HG03457 (cell line): ENCODE measurements around the gene RGS17.
"Not testable (repeated sequence)": the region's sequence is repeated elsewhere in the genome, so short reads cannot be mapped to it uniquely, and the experiment has no call there.

Experiments used
- ATAC-seq: cut with Tn5 transposase; IDR thresholded peaks from one replicate; pipeline ENCODE4 v1.9.1; 2021; ENCODE audit warnings: moderate number of reproducible peaks; ENCODE audit not compliant: unreplicated experiment

Gene RGS17

DNA sequence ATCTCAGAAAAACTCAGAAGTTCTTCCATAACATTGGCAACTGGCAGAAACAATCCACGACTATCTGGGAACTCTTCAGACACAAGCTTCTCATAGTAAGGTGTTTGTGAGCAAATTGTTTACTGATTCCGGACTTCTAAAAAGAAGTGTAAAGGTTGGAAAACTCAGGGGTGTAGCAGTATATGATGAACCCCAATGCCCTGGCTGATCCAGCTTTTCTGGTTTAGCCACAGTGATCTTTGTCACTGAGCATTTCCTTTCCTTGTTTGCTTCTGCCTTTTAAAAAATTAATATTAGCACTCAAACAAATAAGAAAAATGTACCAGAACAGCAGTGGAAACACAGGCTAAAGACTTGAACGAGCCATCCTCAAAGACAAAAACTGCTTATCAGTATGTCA is 4.9 kb downstream of the RGS17 start:
- ATAC-seq, result no peak

DNA sequence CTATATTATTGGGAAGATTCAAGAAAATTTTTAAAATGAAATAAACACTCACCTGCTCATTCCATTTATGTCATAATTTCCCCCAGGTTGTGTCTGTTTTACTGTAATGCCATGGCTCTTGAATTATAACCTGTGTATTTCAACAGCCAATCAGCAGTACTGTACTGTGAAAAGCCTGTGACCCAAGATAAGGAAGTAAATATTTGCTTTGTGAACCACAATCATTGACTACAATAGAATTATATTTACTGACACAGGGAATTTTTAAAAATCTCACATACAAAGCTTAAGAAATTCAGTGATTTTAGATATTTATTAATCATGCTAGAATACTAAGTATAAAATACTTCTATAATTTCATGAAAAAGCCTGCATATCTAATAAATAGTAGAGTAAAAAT is 6.0 kb downstream of the RGS17 start:
- no peak for ATAC-seq

DNA sequence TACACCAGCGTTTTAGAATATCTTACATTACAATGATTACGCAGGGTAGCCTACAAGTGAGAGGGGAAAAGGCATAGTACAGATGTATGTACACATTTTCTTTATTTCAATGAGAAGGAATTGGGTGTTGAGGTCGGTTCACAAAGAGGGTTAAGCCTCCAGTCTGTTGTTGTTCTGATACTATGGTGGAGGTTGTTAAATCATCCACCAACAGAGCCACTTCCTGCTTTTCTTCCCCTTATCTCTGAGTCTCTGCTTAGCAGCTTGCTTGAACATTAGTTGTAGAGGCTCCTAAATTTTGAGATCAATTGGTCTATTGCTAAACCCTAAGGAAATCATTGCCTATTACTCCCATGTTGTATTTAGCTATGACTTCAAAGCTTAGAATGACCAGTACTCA is 7.3 kb downstream of the RGS17 start:
- ATAC-seq, result no peak

DNA sequence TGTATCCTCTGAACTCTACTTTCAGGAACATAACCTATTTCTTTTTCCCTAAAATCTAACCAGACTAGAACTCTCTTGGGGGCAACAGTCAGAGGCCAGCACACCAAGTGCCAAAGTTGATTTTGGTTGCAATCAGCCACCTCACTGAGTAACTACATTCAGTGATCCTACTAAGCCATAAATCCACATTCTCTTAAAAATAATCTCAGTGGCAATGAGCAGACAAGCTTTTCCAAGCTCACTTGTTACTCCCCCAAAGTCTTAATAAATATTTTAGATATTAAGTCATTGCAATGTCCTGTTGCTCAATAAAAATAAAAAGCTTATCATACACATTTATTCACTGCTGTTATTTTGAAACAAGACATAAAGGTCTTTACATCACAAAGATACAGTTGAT is 9.8 kb downstream of the RGS17 start:
- ATAC-seq, result no peak

DNA sequence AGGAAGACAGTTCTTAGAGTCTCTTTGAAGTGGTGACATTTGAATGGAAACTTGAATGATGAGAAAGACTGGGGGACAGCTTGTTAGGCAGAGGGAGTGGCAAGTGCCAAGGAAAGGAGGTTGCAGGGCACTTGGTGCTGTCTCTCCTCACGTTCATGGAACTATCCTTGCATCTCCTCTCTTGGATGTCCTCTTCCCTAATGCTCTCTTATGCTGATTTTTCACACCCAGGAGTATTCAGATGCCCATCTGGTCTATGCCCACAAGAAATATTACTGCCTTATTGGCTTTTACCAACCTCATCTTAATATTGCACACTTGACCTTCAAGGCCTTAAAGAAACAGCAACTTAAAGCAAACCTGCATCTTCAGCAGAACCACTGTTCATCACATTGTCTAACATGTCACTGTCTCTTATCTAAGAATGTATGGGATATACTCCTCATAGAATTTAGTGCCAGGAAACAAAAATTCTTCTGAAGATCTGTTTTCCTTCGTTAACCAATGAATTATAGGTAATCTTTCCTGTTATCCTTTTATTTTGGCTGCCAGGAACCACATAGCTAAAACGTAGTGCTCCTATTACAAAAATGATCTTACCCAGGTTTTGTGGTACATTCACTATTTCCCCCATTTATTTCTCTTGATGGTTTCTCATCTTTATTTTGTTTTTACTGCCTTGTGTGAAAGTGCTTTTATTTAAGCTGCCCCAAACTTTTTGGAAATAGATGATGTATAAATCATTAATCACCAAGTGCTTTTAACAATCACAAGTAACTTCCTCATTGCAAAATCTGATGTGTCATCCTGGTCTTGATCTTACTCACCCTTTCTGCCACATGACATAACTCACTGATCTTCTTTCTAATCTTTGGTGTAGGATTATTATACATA is 12.8 kb downstream of the RGS17 start:
- peak; percentile 99 for ATAC-seq

DNA sequence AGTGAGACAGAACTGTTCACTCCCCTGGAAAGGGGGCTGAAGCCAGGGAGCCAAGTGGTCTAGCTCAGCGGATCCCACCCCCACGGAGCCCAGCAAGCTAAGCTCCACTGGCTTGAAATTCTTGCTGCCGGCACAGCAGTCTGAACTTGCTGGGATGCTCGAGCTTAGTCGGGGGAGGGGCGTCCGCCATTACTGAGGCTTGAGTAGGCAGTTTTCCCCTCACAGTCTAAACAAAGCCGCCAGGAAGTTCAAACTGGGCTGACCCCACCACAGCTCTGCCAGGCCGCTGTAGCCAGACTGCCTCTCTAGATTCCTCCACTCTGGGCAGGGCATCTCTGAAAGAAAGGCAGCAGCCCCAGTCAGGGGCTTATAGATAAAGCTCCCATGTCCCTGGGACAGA is 20.0 kb downstream of the RGS17 start:
- ATAC-seq, result not testable (repeated sequence)

DNA sequence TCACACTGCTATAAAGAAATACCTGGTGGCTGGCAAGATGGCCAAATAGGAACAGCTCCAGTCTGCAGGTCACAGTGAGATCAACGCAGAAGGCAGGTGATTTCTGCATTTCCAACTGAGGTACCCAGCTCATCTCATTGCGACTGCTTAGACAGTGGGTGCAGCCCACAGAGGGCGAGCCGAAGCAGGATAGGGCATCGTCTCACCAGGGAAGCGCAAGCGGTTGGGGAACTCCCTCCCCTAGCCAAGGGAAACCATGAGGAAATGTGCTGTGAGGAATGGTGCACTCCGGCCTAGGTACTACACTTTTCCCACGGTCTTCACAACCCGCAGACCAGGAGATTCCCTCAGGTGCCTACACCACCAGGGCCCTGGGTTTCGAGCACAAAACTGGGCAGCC is 20.5 kb downstream of the RGS17 start:
- not testable (repeated sequence) for ATAC-seq

DNA sequence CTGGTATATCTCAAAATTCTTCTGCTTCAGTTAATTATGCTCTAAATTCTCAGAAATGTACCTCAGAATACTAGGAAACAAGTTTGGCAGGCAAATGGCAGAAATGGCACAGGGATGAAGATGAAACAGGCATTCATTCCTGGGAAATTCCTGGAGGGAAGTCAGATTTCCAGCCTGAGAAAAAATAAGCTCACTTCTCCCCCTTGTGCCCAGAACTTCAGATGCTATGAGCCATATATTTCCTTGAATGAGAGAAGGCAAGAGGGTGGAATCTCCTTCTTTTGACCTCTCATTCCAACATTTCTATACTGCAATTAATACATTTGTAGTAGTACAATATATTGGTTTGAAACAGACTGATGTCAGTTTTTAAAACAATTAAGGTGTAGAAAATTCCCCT is 22.8 kb downstream of the RGS17 start:
- no peak for ATAC-seq

DNA sequence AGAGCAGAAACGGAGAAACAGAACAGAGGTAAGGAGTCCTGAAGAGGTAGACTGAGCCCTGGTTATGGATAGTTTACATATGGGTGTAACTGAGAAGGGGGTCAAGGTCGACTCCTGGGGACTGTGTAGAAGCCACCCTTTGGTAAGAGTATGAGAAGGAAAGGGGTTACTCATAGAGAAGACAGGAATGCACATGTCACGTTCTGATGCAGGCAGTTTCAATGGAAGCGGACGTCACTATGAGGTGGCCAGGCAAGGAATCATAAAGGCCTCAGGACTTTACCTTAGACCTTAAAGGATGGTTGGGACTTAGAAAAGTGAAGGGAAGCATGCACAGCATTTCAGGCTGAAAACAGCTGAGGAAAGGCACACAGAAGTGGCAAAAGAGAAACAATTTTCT is 25.1 kb downstream of the RGS17 start:
- no peak for ATAC-seq

DNA sequence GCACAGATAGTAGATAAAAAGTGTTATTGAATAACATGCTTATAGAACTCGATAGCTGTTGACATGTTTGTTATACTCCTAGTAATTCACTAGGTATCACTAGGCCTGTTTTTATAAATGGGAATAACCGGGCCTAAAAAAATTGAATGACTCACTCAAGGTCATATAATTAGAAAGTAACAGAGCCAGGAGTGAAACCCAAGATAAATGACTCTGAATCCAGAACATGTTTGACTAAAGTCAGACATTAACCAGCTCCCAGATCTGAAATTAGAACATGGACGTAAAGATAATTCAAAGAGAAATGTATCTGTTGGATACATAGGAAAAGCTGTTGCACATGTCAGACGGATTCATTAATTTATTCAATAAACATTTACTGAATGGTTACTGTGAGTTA is 26.9 kb downstream of the RGS17 start:
- ATAC-seq, result no peak

DNA sequence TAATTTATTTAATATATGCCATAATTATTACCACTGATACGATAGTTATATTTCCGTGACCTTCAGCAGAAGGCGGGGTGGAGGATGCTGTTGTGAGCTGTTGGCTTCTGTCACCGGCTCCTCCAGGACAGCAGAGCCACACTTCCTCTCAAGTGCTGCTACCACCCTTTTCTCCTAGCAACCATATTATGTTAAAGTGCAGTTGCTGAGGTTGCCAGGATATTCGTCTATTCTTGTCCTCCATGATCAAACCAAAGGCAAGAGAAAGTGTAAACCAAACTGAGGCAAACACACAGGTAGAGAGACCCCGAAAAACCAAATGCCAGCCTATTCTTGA is 27.8 kb downstream of the RGS17 start:
- ATAC-seq, result no peak

DNA sequence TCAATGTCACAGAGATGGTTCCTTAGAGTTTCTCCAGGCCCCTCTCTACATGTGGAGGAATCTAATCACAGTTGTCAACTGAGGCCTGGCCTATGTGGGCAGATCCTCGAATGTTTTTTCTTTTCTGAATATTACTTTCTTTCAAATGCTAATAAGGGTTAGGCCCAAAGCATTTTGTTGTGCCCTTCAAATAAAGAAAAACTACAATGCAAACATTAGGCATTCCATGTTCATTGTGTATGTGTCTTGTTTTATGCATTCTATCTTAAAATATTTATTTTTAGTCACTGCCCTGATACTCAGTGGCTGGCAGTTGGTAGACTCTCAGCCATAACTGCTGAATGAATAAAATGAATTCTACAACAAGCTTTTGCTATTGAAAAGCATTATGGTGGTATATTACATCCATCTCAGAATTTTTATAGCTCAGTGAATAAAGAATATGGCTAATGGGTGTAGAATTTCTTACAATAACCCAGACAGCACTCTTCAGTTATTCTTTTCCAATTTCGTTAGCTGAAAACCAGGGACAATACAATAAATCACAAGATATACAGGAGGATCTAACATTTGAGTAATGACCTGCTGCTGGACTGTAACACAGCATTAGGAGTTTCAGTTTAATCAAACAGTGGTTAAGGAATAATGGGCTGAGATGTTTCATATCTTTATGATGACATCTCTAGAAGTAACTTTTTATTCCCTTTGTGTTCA is 28.3 kb downstream of the RGS17 start:
- ATAC-seq, result no peak

DNA sequence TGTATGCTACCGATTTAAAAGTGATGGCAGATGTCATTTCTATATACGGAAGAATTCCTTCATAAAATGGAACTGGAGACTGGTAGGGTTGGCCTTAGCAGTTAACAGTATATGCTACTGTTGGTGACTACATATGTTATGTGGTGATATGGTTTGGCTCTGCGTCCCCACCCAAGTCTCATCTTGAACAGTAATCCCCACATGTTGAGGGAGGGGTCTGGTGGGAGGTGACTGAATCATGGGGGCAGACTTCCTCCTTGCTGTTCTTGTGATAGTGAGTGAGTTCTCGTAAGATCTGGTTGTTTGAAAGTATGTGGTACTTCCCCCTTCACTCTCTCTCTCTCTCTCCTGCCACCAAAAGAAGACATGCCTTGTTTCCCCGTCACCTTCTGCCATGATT is 29.6 kb downstream of the RGS17 start:
- ATAC-seq, result no peak

DNA sequence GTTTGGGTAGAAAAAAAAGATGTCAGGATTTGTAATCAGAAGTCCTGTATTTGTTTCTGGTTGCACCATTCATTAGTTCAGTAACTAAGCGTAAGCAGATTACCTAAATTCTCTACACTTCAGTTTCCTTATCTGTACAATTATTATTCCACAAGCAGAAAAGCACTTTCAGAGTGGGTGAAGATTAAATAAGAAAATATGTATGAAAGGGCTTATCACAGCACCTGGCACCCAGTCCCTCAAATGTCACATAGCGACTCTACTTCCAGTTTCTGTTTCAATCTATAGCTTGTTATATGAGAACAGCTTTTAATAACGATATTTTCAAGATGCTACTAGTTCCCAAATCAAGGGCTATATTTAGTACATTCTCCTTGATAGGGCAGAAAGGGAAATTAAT is 31.4 kb downstream of the RGS17 start:
- ATAC-seq, result no peak

DNA sequence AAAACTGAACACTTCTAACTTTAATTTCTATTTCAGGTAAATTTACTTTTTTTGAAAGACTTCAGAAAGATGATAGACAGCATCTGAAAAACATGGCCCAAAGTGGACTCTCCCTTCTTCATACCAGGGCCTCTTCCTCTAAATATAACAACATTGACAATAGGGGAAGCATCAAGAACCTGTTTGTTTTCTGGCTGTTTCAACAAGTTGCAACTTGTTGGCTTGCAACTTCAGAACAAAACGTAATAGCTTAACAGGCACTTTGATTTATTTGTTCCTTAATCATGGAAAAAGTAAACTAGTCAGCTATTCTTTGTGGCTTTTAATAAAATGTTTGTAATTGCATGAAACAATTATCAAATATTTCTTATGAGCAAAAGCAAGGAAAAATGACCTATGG is 34.3 kb downstream of the RGS17 start:
- no peak for ATAC-seq

DNA sequence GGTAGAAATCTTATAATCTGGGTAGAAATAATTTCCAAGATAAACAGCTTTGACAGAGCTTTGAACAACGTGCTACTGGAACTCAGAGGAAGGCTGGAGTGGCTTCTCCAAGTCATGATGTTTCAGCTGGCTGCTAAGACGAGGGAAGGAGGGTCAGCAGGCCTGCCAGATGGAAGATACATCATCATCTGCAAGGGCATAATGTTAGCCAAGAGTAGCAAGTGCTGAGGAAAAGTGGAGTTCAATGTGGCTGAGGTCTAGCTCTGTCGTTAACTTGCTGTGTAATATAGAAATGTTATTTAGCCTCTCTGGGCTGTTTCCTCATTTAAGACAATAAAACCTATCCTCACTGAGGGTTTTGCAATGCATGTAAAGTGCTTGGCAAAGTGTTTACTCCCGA is 35.1 kb downstream of the RGS17 start:
- no peak for ATAC-seq

DNA sequence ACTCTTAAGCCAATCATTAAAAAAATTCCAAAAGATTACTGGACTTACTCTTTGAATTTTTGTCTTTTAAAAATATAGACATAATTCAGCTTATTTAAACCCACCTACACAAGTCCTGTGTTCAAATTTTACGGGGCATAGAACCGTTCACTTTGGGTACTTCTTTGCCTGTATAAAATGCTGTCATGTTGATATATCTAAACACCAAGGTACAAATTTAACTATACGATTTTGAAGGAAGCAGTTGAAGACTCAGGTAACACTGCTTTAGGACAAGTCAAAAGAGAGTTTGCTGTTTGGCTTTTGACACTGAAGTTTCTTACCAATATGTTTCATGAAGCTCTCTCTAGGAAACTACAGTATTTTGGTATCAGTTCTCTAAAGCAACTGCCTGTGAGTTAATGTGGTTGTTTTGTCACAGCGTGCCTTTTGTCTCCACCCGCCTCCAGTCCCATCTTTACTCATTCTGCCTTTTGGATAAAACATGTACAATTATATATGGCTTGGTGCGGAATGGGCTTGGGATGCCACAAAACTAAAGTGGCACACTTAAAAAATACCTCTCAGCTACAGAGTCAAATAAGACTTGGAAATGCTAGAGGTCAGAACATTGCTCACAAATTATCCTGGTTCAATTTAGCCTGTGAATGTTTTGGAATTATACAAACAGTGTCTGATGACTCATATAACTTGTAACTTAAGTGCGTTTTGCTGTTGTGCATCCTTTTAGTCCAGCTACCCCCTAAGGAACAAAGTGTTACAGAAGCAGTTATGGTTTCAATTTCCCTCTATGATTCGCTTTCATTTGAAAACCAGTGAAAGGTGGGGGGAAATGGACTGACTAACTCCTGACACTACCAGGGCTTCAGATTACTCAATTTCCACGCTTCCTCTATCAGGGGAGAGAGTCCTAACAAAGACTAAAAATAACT is 38.7 kb downstream of the RGS17 start:
- peak; percentile 66 for ATAC-seq

DNA sequence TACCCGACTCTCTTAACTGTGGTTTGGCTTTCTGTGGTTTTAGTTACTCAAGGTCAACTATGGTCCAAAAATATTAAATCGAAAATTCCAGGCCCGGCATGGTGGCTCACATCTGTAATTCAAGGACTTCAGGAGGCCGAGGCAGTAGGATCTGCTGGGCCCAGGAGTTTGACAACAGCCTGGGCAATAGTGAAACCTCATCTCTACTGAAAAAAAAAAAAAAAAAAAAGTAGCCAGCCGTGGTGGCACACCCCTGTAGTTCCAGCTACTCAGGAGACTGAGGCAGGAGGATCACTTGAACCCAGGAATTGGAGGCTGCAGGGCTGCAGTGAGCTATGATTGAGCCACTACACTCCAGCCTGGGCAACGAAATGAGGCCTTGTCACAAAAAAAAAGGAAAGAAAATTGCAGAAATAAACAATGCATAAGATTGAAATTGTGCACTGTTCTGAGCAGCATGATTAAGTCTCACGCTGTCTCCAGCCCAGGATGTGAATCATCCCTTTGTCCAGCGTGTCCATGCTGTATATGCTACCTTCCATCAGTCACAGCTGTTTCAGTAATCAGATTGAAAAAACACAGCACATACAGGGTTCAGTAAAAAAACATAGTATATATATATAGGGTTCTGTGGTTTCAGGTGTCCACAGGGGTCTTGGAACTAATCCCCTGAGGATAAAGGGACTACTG is 40.7 kb downstream of the RGS17 start:
- no peak for ATAC-seq

DNA sequence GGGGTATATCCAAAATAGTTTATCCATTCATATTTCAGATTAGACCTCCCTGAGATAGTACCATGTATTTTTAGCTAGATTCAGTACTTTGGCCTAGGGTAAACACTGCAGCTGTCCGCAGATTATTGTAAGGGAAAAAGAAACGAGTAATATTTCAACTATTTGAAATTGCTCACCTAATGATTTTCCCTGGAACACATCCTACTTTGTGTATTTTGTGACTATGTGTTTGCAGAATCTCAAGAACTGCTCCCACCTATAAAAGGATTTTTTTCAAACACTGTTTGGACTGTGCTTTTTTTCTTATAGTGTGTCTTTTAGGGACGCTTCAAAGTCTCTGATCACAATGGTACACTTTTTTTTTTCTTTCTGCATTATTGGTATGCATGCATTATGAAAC is 42.3 kb downstream of the RGS17 start:
- ATAC-seq, result no peak

DNA sequence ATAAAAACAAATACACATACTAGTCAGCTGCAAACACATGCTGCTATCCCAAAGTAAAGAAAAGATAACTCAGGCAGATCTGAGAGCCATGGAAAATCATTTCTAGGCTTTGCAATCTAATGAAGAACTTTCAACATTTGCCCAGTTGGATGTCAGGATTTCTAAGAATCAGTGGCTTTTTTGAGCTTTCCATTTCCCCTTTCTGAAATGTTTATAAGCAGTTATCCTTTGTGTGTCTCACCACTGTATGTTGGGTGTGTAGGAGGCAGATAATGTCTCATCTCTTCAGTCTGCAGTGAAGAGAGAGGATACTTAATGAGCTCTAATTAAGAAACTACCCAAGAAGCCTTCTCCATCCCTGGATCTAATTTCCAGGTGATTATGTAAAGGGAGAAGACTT is 43.6 kb downstream of the RGS17 start:
- ATAC-seq, result no peak
